Suppressor macrophage treated with lipopolysaccharide for 1 hour (primary cell): ENCODE data around the gene CHST15.
A peak's percentile ranks its signal among the peaks of the same experiment; 100 is the strongest.

Source experiments
- DNase-seq, 3 donors: peaks; one replicate each; pipeline ENCODE4 v3.0.0-alpha.2; 2020 to 2022

The CHST15 gene

DNA sequence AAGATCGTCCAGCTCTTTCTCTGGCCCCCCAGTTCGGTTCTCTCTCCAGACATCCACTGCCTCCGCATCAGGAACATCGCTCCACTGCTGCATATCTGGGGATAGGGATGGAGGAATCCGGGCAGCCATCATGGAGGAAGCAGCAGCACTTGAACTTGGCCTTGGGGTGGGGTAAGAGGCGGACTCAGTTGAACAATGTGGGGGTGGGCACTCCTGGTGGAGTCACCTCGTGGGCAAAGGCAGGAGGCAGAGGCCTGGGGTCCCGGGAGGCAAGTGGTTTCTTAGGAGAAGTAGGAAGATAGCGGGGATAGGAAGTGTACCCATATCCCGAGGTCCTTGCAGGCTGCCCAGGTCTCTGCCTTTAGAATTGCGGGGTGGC is 98.3 kb downstream of the CHST15 start:
- DNase-seq = no peak

DNA sequence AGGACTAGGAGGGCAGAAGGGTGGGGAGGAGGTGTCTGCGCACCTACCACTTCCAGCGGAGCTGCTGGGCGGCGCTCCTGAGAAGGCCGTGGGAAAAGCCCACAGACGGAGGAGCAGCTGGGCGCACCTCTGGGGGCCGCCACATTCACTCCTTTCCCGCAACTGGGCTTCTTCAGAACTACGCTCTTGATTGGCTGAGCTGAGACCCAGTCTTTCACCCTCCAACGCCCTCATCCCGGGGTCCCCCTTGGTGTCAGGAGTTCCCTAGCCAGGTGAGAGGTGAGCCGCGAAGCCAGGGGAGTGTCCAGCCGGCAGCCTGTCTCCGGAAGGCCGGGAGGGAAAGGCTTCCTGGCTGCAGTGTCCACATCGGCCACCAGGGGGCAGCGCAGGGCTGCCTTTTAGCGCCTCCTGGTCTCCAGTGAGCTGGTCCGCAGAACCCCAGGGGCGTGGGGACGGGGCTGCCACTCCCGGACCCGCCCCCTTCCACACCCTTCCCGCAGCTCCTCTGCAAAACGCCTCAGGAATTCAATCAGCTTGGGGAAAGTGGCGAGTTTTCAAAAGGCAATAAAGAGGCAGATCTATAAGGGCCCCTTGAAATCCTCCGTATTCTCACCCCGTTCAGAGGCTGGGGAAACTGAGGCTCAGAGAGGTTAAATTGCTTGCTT is 98.8 kb downstream of the CHST15 start:
- DNase-seq = peak; percentile 84 to 93 (median 86)

DNA sequence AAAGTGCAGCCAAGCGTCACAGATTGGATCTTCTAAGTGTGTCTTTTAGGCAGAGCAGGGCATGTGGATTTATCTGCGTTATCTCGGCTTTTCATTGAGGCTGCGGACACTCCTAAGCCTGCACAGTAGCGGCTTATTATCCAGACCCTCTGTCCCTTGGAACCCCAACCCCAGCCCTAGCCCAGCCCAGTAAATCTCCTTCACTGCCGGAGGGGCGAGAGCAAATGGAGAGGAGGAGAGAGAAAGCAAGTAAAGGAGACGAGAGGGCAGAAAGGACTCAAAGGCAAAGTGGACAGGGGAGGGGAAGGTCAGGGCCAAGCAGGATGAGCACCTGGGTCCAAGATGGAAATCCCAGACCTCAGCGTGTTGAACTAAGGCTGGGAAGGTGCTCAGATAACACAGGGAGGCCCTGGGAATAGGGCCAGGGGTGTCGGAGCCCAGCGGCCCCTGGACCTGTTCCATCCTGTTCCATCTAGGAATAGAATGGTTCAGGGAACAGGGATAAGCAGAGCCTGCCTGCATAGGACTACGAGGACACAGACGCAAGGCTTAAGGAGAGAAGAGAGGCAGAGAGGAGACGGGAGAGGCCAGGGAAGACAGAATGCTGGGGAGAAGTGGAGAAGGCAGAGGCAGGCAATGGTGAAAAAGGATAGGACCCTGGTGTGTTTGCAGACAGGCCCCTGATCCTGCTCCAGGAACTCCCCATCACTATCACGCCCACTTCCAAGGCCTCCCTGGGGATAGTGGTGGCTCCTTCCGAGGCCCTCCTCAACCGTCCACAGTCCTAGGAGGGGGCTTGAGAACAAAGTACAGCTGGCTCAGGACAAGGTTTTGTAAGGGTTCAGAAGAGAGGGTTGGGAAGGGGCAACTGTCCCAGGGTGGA is 99.6 kb downstream of the CHST15 start:
- DNase-seq = no peak

DNA sequence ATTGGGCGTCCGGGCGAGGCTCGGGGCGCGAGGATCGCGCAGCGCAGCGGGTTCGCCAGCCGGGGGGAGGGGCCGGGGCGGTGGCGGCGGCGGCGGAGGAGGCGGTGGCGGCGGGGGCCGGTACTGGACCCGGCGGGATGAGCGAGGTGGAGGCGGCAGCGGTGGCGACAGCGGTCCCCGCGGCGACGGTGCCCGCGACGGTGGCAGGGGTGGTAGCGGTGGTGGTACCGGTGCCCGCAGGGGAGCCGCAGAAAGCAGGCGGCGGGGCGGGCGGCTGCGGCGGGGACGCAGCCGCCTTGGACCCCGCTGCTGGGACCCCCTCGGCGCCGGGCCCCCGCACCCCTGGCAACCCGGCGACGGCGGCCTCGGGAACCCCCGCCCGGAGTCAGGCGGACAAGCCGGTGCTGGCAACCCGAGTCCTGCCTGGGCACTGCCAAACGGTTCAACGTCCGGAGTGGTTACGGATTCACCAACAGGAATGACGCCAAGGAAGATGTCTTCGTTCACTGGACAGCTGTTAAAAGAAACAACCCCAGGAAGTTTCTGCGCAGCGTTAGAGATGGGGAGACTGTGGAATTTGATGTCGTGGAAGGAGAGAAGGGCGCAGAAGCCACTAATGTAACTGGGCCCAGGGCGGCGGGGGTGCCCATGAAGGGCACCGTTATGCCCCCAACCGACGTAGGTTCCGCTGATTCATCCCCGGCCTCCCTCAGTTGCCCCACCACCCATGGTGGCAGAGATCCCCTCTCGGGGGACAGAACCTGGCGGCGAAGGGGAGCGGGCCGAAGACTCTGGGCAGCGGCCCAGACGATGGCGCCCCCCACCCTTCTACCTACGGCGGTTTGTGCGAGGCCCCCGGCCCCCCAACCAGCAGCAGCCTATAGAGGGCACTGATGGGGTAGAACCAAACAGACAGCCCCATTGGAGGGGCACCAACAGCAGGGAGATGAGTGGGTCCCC is 101.5 kb downstream of the CHST15 start:
- no peak for DNase-seq

DNA sequence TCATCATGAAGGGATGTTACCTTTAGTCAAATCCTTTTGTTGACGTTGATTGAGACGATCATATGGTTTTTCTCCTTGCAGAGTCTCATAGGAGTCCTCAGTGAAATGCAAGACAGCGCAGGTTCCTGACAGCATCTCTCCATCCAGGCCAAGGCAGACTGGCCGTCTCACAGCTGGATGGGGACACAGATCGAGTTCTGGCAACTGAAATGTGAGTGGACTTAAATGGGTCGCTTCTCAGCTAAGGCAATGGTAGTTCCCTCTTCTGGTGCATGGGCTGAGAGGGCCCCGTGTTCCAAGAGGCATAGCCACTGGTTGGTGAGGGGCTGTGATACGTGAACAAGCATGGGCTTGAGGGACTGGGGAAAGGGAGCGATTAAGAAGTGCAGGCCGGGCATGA is 102.5 kb downstream of the CHST15 start:
- DNase-seq = no peak

DNA sequence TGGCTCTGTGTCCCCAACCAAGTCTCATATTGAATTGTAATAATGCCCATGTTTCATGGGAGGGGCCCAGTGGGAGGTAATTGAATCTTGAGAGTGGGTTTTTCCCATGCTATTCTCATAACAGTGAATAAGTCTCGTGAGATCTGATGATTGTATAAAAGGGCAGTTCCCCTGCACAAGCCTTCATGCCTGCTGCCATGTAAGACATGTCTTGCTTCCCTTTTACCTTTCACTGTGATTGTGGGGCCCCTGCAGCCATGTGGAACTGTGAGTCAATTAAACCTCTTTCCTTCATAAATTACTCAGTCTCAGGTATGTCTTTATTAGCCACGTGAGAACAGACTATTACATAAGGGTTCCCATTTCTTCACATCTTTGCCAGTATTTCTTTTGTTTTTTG is 104.7 kb downstream of the CHST15 start:
- no peak for DNase-seq

DNA sequence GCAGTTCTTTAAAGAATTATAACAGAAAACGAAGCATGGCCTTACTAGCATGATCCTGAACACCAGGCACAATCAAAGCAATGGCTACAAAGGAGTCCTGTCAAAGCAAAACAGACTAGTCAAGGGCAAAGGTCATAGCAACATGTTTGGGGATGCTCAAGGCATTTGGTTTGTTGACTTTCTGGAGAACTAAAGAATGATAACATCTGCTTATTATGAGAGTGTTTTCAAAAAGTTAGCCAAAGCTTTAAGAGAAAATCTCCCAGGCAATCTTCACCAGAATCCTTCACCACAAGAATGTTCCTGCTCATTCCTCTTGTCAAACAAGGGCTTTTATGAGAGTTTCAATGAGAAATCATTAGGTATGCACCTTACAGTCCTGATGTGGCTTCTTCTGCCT is 106.7 kb downstream of the CHST15 start:
- DNase-seq = no peak

DNA sequence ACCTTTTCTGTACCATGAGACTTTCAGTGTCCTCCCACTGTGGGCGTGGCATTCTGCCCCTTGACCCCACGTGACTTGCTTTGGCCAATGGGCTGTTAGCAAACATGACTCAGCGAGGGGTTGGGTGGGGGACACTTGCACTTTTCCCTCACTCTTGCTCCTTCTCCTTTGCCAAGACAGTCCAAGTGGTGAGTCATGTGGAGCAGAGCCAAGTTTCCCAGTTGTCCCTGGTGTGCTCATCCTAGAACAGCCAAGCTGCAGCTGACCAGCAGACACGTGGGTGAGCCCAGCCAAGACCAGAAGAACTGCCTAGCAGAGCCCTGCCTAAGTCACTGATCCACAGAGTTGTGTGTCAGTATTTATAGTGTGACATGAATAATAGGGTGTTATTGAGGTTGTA is 119.0 kb downstream of the CHST15 start:
- peak; percentile 52 to 59 (median 53) for DNase-seq

DNA sequence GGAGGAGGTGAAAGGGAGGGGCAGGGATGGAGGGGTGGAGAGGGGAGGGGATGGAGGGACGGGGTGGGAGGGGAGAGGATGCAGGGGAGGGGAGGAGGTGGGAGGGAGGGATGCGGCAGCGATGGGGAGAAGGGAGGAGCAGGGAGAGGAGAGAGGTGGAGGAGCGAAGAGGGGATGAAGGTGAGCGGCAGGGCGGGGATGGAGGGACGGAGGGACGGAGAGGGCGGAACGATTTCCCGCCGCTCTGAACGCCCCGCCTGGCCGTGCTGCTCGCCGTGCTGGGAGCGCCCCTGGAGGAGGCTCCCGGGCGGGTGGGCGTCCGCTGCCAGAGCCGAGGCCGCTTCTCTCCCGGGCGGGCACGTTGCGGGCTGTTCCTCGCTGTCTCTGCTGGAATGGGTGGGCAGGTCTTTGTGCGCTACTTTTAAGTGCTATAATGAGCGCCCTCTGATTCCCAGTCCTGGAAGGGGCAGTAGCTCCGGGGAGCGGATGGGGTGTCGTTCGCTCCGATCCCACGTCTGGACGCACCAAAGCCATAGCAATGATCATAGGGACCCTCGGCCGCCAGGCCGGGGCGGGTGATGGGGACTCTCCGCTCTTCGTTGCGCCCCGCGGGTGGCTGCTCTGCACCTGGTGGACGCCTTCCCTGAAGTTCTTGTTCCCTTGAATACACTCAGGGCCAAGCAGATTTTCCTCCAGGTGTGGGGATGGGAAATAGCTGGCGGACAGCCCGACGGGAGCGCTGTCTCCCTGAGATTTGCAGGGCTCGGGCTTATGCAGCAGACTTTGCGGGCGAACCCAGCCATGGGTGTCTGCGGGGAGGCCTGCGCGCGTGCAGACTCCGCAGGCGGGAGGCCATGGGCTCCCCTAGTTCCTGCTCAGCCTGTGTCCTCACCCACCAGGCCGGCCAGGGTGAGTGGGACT is 120.7 kb downstream of the CHST15 start:
- no peak for DNase-seq

DNA sequence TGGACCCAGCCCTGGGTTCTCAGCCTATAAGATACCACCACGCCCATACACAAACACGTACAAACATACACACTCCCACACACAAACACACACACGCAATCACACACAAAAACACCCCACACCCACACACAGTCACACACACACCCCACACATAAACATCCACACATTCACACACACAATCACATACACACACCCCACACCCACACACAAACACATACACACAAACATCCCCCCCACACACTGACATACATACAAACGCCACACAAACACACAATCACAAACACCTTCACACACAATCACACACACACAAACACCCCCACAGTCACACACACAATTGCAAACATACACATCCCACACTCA is 122.5 kb downstream of the CHST15 start:
- DNase-seq = no peak

DNA sequence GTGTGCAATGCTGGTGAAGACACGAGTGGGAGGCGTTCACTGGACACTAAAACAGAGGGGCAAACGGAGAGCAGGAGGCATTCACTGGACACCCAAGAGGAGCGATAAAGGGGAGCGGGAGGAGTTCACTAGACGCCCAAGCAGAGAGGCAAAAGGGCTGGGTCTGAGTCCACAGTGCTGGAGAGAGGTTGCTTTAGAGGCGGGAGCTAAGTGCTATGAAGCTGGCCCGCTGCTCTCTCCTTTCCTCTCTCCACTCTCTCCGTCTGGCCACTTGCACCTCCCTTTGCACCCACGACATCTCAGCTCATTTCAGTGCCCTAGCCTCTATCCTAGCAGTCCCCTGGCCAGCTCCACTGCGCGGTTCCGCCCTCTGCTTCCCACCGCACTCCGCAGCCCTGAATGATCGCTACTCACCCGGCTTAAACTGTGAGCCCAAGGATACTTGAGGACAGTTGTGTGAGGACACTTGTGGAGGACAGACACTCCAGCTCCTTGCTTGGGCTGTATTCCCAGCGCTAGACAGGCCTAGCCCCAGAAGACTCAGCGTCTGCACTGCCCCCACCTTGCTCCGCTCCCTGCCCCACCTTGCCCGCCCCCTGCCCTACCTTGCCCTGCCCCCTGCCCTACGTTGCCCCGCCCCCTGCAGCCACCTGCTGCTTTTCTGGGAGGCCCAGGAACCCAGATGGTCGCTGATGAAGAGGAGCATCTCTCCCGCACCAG is 123.0 kb downstream of the CHST15 start:
- DNase-seq = no peak

DNA sequence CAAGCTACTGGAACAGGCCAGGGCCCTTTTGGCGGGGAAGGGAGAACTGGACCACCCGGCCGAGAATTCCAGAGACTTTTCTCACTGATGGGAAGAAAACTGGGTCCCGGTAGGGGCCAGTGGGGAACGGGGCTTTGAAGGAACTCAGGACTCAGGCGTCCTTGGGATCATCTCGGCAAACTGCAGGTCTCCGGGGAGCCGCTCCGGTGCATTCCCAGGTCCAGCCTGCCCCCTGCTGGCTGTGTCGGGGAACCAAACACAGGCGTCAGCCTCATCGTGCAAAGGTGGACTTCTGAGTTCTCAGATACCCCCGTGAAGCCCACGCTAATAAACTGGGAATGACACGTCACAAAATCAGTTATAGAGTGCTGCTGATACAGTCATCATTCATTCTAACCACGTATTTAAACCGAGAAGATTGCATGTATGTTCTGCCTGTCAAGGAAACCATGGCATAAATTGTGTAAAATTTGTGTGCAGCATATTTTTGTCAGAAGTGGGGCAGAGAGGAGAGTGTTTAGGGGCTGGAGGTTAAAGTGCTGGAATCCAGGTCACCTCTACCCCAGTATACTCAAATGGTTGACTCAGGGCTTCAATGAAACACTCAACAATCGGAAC is 125.7 kb downstream of the CHST15 start:
- DNase-seq = peak; percentile 55 to 78 (median 70)

DNA sequence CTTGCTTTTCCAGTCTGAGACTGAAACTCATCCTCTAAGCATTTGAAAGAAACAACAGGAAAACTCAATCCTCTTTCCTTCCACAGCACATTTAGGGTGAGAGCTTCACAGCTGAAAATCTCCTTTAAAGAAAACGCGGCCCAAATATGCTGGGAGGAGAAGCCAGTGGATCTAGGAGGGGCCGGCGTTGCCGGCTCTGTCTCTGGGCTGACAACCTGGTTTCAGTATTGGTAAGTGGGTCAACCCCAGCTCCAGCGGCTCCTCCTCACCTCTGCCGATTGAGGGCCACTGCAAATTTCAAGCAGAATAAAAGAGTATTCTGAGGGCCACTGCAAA is 126.5 kb downstream of the CHST15 start:
- DNase-seq = no peak

DNA sequence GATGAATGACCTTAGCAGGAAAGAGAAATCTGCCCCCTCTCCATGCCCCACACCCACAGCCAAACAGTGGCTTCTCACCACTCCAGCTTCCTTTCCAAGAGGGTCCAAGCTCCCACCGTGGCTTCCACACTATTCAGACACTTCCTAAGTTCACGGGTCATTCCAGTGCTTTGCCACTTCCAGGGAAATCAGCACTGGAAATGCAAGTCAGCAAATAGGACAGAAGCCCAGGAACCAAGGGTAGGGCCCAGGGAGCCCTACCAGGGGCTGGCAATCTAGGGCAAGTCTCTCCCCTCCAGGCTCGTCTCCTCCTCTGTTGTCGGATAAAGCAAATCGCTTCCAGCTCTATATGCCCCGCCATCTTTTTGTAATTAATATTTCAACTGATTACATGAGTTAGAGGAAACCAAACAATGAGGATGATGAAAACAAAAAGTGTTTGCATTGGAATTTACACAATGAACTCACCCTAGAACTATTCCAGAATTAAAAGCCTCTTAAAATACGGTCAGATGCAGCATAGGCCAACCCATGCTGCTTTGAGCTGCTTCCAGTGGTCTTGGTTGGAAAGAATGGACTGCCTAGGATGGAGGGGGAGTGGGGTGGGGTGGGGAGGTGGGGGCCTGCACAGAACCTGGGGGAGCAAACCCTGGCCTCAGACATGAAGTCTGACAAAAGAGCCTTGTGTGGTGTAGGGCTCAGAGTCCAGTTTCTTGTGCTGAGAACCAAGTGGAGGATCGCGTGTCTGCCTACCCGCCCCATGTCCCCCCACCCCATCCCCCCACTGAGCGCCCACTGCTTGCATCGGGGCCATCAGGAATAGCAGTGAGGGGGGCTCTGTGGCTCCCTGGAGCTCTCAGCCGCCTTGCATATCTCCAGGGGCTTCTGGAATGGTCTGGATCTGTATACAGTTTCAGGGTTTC is 127.2 kb downstream of the CHST15 start:
- no peak for DNase-seq

DNA sequence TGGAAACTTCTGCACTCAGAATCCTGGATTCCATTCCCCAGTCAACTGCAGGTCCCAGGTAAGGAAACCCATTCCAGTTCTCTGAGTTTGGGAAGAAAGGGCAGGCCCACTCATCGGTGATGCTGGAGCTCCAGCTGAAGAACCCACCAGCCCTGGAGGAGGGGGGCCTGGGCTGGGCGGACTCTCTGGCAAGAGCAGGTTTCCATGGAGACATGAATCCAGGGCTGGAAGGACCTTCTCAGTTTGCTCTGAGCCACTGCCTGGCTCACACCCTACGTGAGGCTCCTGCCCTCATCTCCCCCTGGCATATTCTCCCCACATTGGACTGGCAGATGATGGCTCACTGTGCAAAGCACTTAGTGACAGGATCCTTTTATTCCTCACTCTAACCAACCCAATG is 128.4 kb downstream of the CHST15 start:
- DNase-seq = no peak

DNA sequence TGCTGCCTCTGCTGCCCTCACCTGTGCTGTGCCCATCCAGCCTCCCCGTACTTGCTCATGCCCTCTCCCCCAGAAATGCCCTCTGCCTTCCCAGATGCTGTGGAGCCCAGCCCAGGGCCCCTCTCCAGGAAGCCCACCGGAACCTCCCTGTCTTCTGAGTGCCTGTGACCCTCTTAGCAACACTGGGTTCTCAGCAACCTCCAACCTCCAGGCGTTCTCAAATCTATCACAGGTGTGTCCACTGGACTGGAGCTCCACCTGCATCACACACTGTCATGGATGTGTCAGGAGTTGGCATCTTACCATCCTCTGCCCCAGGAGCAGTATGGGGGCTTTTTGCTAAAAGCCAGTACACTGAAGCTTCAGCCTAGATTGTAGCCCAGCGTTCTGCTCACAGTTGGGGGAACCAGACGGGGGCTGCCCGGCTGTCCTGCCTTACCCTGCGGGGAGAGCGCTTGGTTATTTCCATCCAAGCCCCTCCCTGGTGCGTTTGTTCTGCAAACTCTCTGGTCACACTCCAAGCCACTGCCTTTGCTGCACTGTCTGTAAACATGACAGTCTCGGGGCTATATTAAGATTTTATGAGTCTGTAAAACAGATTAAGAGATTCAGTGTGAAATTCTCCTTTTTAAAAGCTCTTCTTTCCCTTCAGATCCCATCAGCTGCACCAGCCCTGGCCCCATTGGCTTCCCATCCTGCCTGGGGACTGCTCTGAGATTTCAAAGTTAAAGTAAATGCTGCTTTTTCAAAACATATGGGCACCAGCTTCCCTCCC is 130.5 kb downstream of the CHST15 start:
- DNase-seq = no peak

DNA sequence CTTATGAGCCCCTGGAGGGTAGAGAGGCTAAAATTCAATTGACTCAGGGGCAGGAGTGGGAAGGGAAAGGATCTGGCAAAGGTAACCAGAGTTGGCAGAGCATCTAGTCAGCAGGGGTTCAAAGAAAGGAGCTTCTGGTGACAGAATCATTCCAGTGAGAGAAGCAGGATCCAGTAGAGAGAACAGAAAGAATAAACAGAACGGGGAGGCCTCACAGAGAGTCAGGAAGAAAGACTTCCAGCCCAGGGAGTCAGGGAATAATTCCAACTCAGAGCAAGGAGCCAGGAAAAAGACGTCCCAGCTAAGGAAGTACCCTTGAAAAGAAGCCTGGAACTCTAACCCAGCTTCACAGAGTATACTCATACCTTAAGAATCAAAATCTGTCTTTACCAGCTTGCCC is 135.2 kb downstream of the CHST15 start:
- DNase-seq = no peak
